ENCODE measurements around the gene MICU1. TPM values are rescaled to one million over a fixed set of nuclear protein-coding genes. Genes with fewer than 3 reads are reported as not detected.

MICU1 gene
- total and polyA plus RNA-seq, 10 of the 15 experiments (the other 5 are each of a cell fraction or from before 2014, with no cell fraction given), result 18.2 to 36.4 (median 22.2) TPM

DNA sequence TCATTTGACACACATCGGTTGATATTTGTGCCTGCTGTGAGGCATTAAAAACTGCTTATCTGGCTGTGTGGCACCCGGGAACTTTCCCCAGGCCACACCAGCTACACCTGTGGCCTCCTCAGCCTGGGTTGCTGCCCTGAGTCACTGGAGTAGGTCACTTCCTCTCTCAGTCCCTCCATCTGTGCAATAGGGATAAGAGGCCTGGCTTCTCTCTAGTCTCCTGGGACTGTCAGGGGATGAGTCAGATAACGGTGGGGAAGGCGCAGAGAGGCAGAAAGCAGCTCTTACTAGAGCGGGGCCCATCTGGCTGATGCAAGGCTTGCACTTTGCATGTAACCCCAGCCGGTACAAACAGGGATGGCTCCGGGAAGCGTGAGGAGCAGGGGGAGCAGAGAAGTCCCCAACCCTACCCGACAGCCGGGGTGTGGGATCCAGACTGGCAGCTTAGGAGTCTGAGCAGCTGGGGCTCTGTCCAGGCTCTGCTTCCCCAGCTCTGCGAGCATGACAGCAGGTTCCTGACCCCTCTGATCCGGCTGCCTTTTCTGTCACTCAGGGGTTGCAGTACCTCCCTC, 305.1 kb downstream of the MICU1 start (continued):
- TF ChIP-seq, protein P1, sequence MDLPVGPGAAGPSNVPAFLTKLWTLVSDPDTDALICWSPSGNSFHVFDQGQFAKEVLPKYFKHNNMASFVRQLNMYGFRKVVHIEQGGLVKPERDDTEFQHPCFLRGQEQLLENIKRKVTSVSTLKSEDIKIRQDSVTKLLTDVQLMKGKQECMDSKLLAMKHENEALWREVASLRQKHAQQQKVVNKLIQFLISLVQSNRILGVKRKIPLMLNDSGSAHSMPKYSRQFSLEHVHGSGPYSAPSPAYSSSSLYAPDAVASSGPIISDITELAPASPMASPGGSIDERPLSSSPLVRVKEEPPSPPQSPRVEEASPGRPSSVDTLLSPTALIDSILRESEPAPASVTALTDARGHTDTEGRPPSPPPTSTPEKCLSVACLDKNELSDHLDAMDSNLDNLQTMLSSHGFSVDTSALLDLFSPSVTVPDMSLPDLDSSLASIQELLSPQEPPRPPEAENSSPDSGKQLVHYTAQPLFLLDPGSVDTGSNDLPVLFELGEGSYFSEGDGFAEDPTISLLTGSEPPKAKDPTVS (IDR thresholded peaks at IDR 0.05; ENCODE audit: low read depth, low read length), result no peak
- TF ChIP-seq, protein P2, sequence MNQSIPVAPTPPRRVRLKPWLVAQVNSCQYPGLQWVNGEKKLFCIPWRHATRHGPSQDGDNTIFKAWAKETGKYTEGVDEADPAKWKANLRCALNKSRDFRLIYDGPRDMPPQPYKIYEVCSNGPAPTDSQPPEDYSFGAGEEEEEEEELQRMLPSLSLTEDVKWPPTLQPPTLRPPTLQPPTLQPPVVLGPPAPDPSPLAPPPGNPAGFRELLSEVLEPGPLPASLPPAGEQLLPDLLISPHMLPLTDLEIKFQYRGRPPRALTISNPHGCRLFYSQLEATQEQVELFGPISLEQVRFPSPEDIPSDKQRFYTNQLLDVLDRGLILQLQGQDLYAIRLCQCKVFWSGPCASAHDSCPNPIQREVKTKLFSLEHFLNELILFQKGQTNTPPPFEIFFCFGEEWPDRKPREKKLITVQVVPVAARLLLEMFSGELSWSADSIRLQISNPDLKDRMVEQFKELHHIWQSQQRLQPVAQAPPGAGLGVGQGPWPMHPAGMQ (IDR thresholded peaks at IDR 0.05; ENCODE audit: borderline replicate concordance), result no peak
- TF ChIP-seq, protein P3, sequence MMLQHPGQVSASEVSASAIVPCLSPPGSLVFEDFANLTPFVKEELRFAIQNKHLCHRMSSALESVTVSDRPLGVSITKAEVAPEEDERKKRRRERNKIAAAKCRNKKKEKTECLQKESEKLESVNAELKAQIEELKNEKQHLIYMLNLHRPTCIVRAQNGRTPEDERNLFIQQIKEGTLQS (IDR thresholded peaks at IDR 0.05; ENCODE audit: borderline replicate concordance, extremely low read depth, low read depth, low read length), result no peak
- peak; percentile 86 for TF ChIP-seq NR2F1 (conservative IDR thresholded peaks at IDR 0.05)
- TF ChIP-seq, protein P4, sequence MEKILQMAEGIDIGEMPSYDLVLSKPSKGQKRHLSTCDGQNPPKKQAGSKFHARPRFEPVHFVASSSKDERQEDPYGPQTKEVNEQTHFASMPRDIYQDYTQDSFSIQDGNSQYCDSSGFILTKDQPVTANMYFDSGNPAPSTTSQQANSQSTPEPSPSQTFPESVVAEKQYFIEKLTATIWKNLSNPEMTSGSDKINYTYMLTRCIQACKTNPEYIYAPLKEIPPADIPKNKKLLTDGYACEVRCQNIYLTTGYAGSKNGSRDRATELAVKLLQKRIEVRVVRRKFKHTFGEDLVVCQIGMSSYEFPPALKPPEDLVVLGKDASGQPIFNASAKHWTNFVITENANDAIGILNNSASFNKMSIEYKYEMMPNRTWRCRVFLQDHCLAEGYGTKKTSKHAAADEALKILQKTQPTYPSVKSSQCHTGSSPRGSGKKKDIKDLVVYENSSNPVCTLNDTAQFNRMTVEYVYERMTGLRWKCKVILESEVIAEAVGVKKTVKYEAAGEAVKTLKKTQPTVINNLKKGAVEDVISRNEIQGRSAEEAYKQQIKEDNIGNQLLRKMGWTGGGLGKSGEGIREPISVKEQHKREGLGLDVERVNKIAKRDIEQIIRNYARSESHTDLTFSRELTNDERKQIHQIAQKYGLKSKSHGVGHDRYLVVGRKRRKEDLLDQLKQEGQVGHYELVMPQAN (conservative IDR thresholded peaks at IDR 0.05), result no peak; the same call in 1 of the 2 replicates
- TF ChIP-seq YY1 (IDR thresholded peaks at IDR 0.05; ENCODE audit: low read depth, low read length), result 0 out of 2 replicates have a peak, but pooled peaks have one; percentile 41
- TF ChIP-seq POLR2AphosphoS5 (IDR thresholded peaks at IDR 0.05; ENCODE audit: low read length), result peak; percentile 73
- peak; percentile 23; the same call in 1 of the 2 replicates for TF ChIP-seq POLR2AphosphoS2 (IDR thresholded peaks at IDR 0.05; ENCODE audit: low read depth, low read length)
- TF ChIP-seq NFYB (IDR thresholded peaks at IDR 0.05; ENCODE audit: insufficient read depth, low read depth, low read length), result no peak
- peak; percentile 25; the same call in 1 of the 2 replicates for TF ChIP-seq HCFC1 (IDR thresholded peaks at IDR 0.05; ENCODE audit: low read length)
- no peak for TF ChIP-seq RFX5 (IDR thresholded peaks at IDR 0.05; ENCODE audit: low read depth, low read length)
- TF ChIP-seq SMARCA5 (IDR thresholded peaks at IDR 0.05), result peak; percentile 82; the same call in 1 of the 2 replicates
- TF ChIP-seq, protein P5, sequence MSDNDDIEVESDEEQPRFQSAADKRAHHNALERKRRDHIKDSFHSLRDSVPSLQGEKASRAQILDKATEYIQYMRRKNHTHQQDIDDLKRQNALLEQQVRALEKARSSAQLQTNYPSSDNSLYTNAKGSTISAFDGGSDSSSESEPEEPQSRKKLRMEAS (IDR thresholded peaks at IDR 0.05; ENCODE audit: low read depth, low read length), result no peak
- no peak for TF ChIP-seq TBL1XR1 (IDR thresholded peaks at IDR 0.05; ENCODE audit: low read depth, low read length)
- peak; percentile 86; the same call in 1 of the 2 replicates for TF ChIP-seq NFIC (IDR thresholded peaks at IDR 0.05; ENCODE audit: low read depth, low read length)
- peak; percentile 90 for TF ChIP-seq GATAD2B (conservative IDR thresholded peaks at IDR 0.05; ENCODE audit: low read depth)
- peak; percentile 62 for TF ChIP-seq MTA2 (IDR thresholded peaks at IDR 0.05; ENCODE audit: low read depth)
- peak; percentile 96 for TF ChIP-seq IKZF1 (conservative IDR thresholded peaks at IDR 0.05)
- TF ChIP-seq, protein P6, sequence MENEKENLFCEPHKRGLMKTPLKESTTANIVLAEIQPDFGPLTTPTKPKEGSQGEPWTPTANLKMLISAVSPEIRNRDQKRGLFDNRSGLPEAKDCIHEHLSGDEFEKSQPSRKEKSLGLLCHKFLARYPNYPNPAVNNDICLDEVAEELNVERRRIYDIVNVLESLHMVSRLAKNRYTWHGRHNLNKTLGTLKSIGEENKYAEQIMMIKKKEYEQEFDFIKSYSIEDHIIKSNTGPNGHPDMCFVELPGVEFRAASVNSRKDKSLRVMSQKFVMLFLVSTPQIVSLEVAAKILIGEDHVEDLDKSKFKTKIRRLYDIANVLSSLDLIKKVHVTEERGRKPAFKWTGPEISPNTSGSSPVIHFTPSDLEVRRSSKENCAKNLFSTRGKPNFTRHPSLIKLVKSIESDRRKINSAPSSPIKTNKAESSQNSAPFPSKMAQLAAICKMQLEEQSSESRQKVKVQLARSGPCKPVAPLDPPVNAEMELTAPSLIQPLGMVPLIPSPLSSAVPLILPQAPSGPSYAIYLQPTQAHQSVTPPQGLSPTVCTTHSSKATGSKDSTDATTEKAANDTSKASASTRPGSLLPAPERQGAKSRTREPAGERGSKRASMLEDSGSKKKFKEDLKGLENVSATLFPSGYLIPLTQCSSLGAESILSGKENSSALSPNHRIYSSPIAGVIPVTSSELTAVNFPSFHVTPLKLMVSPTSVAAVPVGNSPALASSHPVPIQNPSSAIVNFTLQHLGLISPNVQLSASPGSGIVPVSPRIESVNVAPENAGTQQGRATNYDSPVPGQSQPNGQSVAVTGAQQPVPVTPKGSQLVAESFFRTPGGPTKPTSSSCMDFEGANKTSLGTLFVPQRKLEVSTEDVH (IDR thresholded peaks at IDR 0.05; ENCODE audit: low read depth, partially characterized antibody), result no peak
- TF ChIP-seq TCF3 (IDR thresholded peaks at IDR 0.05; ENCODE audit: borderline replicate concordance, insufficient read depth, low read depth, low read length), result peak; percentile 76; the same call in 1 of the 2 replicates
- TF ChIP-seq NR2C1 (IDR thresholded peaks at IDR 0.05), result no peak
- no peak for TF ChIP-seq ZNF622 (IDR thresholded peaks at IDR 0.05)
- TF ChIP-seq RAD21 (IDR thresholded peaks at IDR 0.05; ENCODE audit: insufficient read depth, low read depth, low read length), result no peak

Measured in GM12878 (cell line).